IMR-90 (cell line): ENCODE measurements around the gene KCMF1.

Experiments used
- CEBPB ChIP-seq: IDR thresholded peaks from 2 replicates; pipeline ENCODE4 v1.6.1; 2012; ENCODE audit warnings: low read depth, low read length, improper control_type of control experiment
- MAFK ChIP-seq: IDR thresholded peaks from 2 replicates; pipeline ENCODE4 v1.6.1; 2012; ENCODE audit warnings: low read depth, low read length, improper control_type of control experiment
- MAZ ChIP-seq: IDR thresholded peaks from 2 replicates; pipeline ENCODE4 v1.6.1; 2012; ENCODE audit warnings: low read depth, mild to moderate bottlenecking, low read length, improper control_type of control experiment, moderate library complexity, borderline replicate concordance
- POLR2A ChIP-seq: IDR thresholded peaks from 2 replicates; pipeline ENCODE4 v1.6.1; 2012; ENCODE audit warnings: mild to moderate bottlenecking, low read depth, low read length
- TF ChIP-seq, protein P1 (sequence below): conservative IDR thresholded peaks from 2 replicates; pipeline ENCODE4 v1.5.1; 2012; ENCODE audit warnings: mild to moderate bottlenecking, low read depth, low read length, improper control_type of control experiment

DNA sequence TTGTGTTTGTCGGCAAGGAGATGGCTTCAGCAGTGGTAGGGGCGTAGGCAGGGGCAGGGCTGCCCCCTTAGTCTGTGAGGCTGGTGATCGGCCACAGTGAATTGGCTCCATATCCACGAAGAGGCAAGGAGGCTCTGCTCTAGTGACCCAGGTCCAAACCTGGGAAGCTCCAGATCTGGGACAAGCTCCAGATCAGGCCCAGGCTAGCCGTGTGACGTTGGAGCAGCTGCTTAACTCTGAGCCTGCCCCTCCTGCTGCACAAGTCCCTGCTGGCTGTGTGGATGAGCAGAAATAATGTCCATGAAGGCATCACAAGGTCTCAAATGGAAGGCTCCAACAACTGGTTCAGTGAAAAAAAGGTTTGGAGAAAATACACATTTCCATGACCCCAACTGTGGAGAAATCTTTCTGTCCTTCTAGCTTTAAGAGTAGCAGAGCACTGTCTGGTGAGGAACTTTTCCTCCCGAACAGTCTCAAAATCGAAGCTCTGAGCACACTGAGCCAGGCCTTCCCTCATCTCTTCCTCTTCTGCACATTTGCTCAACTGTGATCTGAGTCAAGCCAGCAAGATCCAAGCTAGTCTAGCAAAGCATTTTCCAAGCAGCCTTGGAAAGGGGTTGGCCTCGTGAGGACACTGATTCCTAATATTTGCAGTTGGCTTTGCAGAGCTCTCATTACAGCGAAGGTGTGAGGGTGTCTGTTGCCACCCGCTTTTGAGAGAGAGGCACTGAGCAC lies 95.2 kb downstream of the KCMF1 start:
- TF ChIP-seq POLR2A (no peak), CEBPB (no peak), MAFK (no peak), MAZ (no peak)
- TF ChIP-seq, protein P1, sequence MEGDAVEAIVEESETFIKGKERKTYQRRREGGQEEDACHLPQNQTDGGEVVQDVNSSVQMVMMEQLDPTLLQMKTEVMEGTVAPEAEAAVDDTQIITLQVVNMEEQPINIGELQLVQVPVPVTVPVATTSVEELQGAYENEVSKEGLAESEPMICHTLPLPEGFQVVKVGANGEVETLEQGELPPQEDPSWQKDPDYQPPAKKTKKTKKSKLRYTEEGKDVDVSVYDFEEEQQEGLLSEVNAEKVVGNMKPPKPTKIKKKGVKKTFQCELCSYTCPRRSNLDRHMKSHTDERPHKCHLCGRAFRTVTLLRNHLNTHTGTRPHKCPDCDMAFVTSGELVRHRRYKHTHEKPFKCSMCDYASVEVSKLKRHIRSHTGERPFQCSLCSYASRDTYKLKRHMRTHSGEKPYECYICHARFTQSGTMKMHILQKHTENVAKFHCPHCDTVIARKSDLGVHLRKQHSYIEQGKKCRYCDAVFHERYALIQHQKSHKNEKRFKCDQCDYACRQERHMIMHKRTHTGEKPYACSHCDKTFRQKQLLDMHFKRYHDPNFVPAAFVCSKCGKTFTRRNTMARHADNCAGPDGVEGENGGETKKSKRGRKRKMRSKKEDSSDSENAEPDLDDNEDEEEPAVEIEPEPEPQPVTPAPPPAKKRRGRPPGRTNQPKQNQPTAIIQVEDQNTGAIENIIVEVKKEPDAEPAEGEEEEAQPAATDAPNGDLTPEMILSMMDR, result no peak
